Stimulated activated CD4-positive, alpha-beta T cell treated with anti-CD3 and anti-CD28 coated beads, Interleukin-4, amount 100 ng/mL, for 1 hour (primary cell): ENCODE data around the gene PIK3R5.
A peak's percentile ranks its signal among the peaks of the same experiment; 100 is the strongest.
"Not testable (repeated sequence)": the region's sequence is repeated elsewhere in the genome, so short reads cannot be mapped to it uniquely, and the experiment has no call there.

Source experiments
- DNase-seq: peaks from one replicate; pipeline ENCODE4 v3.0.0-alpha.2; 2020

The PIK3R5 gene

GRCh38 chr17:8984225-8984624, 18.7 kb upstream of the PIK3R5 start:
- DNase-seq = not testable (repeated sequence)

- no peak for DNase-seq
Observed at GRCh38 chr17:8981443-8981842, 15.9 kb upstream of the PIK3R5 start.

GRCh38 chr17:8979715-8980114, 14.2 kb upstream of the PIK3R5 start:
- DNase-seq = no peak

GRCh38 chr17:8976638-8977037, 11.1 kb upstream of the PIK3R5 start:
- no peak for DNase-seq

- DNase-seq = no peak
Observed at GRCh38 chr17:8975091-8975725, 9.7 kb upstream of the PIK3R5 start.

- DNase-seq = no peak
Observed at GRCh38 chr17:8969901-8970300, 4.4 kb upstream of the PIK3R5 start.

- DNase-seq = no peak
Observed at GRCh38 chr17:8968503-8968902, 3.0 kb upstream of the PIK3R5 start.

- no peak for DNase-seq
Observed at GRCh38 chr17:8967861-8968260, 2.4 kb upstream of the PIK3R5 start.

- DNase-seq = no peak
Observed at GRCh38 chr17:8966926-8967325, 1.4 kb upstream of the PIK3R5 start.

- DNase-seq = peak; percentile 44
Observed at GRCh38 chr17:8964801-8965393, 610 bp downstream of the PIK3R5 start.

GRCh38 chr17:8963647-8964258, 1.8 kb downstream of the PIK3R5 start:
- DNase-seq = no peak

GRCh38 chr17:8963014-8963413, 2.5 kb downstream of the PIK3R5 start:
- no peak for DNase-seq

GRCh38 chr17:8961829-8962228, 3.7 kb downstream of the PIK3R5 start:
- DNase-seq = no peak

GRCh38 chr17:8960325-8961140, 5.0 kb downstream of the PIK3R5 start:
- no peak for DNase-seq

GRCh38 chr17:8959312-8959918, 6.1 kb downstream of the PIK3R5 start:
- DNase-seq = no peak

- no peak for DNase-seq
Observed at GRCh38 chr17:8957721-8958120, 7.8 kb downstream of the PIK3R5 start.

- DNase-seq = no peak
Observed at GRCh38 chr17:8956465-8956902, 9.0 kb downstream of the PIK3R5 start.

GRCh38 chr17:8955021-8955959, 10.2 kb downstream of the PIK3R5 start:
- DNase-seq = no peak

GRCh38 chr17:8954339-8954738, 11.2 kb downstream of the PIK3R5 start:
- peak; percentile 67 for DNase-seq

- no peak for DNase-seq
Observed at GRCh38 chr17:8953156-8953885, 12.2 kb downstream of the PIK3R5 start.

GRCh38 chr17:8952191-8952590, 13.3 kb downstream of the PIK3R5 start:
- no peak for DNase-seq
